ENCODE measurements around the gene AGMO.
"Not testable (repeated sequence)": the region's sequence is repeated elsewhere in the genome, so short reads cannot be mapped to it uniquely, and the experiment has no call there.

The AGMO gene

GRCh38 chr7:15314922-15315321 is 246.9 kb downstream of the AGMO start:
- no peak for TF ChIP-seq CTCF (IDR thresholded peaks at IDR 0.05; ENCODE audit: insufficient read depth, missing control alignments)
- FAIRE-seq (no peak), DNase-seq (ENCODE audit: insufficient read length, low spot score) (no peak)

- FAIRE-seq (no peak), DNase-seq (ENCODE audit: insufficient read length, low spot score) (no peak)
- no peak for TF ChIP-seq CTCF (IDR thresholded peaks at IDR 0.05; ENCODE audit: insufficient read depth, missing control alignments)
Measured at GRCh38 chr7:15313361-15313760, 248.5 kb downstream of the AGMO start.

- FAIRE-seq (no peak), DNase-seq (ENCODE audit: insufficient read length, low spot score) (no peak)
- TF ChIP-seq CTCF (IDR thresholded peaks at IDR 0.05; ENCODE audit: insufficient read depth, missing control alignments) = no peak
Measured at GRCh38 chr7:15309872-15310271, 251.9 kb downstream of the AGMO start.

GRCh38 chr7:15308821-15309220 is 253.0 kb downstream of the AGMO start:
- FAIRE-seq = no peak
- TF ChIP-seq CTCF (IDR thresholded peaks at IDR 0.05; ENCODE audit: insufficient read depth, missing control alignments) = no peak
- DNase-seq (ENCODE audit: insufficient read length, low spot score) = no peak

- DNase-seq (ENCODE audit: insufficient read length, low spot score) = no peak
- FAIRE-seq = no peak
- TF ChIP-seq CTCF (IDR thresholded peaks at IDR 0.05; ENCODE audit: insufficient read depth, missing control alignments) = no peak
Measured at GRCh38 chr7:15306296-15306695, 255.5 kb downstream of the AGMO start.

- peak; percentile 77 for TF ChIP-seq CTCF (IDR thresholded peaks at IDR 0.05; ENCODE audit: insufficient read depth, missing control alignments)
- FAIRE-seq = peak; percentile 46
- no peak for DNase-seq (ENCODE audit: insufficient read length, low spot score)
Measured at GRCh38 chr7:15305002-15305600, 256.7 kb downstream of the AGMO start.

- FAIRE-seq = no peak
- no peak for DNase-seq (ENCODE audit: insufficient read length, low spot score)
- TF ChIP-seq CTCF (IDR thresholded peaks at IDR 0.05; ENCODE audit: insufficient read depth, missing control alignments) = no peak
Measured at GRCh38 chr7:15303357-15303756, 258.5 kb downstream of the AGMO start.

- FAIRE-seq; DNase-seq (ENCODE audit: insufficient read length, low spot score): not testable (repeated sequence)
Measured at GRCh38 chr7:15300986-15301385, 260.8 kb downstream of the AGMO start.

Data from D721Med (cell line).